Midbrain (tissue), 1 donor: ENCODE measurements around the gene GPC5.
A peak's percentile ranks its signal among the peaks of the same experiment; 100 is the strongest.
"Not testable (repeated sequence)": the region's sequence is repeated elsewhere in the genome, so short reads cannot be mapped to it uniquely, and the experiment has no call there.

Source experiments
- DNase-seq: peaks from one replicate; lab custom pipeline; 2025; lab: John Stamatoyannopoulos, UW

Gene GPC5

GRCh38 chr13:91657283-91657682, 258.9 kb downstream of the GPC5 start:
- DNase-seq, result no peak

- DNase-seq, result no peak
Measured at GRCh38 chr13:91659256-91660075, 261.0 kb downstream of the GPC5 start.

DNA sequence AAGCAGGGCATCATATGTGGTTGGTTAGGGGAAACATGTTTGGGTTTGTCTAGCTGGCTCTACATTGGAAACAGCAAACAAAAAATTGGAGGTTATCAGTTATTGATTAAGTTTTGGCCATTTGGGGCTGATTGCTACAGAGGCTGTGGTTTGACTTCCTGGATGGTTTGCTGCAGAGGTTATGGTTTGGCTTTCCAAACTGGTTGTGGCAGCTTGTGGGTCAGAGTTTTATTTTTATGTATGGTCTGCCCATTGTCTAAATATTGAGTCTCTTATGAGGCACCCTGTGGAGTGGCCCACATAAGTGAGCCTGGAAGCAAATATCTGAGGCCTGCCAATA, 261.6 kb downstream of the GPC5 start:
- DNase-seq, result no peak

- no peak for DNase-seq
Measured at GRCh38 chr13:91661692-91662490, 263.5 kb downstream of the GPC5 start.

GRCh38 chr13:91664039-91664438, 265.6 kb downstream of the GPC5 start:
- DNase-seq, result no peak

DNA sequence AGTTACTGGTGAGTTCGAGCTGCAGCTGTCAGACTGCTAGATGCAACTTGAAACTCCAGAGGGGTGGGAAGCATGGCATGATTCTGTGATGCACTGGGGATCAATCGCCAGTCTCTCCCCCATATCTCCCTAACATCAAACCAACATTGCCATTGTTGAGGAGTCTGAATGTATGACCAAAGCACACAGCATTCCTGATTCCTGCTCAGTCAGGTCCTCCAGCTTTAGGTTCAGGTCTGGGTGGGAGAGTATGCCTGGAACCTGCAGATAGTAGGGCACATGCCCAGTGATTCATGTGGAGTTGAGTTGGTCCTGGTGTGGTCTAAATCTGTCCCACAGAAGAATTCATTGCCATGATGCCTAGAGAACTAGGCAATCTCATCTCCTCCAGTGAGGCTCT, 269.1 kb downstream of the GPC5 start:
- no peak for DNase-seq

GRCh38 chr13:91668866-91669495, 270.6 kb downstream of the GPC5 start:
- DNase-seq, result peak; percentile 18

- not testable (repeated sequence) for DNase-seq
Measured at GRCh38 chr13:91674347-91674746, 275.9 kb downstream of the GPC5 start.

DNA sequence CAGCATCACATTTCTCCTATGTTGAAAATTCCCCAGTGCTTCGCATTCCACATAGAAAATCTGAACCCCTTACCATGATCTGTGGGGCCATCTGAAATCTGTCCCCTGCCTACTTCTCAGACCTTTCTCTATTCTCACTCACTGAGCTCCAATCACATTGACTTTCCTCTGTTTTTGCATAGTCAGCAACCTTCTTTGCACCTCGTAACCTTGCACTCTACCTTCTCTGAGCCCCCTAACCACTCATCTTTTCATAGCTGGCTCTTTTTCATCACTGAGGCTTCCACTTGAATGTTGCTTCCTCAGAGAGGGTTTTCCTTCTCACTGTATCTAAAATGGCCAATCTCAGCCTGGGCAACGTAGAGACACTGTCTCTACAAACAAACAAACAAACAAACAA, 286.3 kb downstream of the GPC5 start:
- DNase-seq, result no peak

DNA sequence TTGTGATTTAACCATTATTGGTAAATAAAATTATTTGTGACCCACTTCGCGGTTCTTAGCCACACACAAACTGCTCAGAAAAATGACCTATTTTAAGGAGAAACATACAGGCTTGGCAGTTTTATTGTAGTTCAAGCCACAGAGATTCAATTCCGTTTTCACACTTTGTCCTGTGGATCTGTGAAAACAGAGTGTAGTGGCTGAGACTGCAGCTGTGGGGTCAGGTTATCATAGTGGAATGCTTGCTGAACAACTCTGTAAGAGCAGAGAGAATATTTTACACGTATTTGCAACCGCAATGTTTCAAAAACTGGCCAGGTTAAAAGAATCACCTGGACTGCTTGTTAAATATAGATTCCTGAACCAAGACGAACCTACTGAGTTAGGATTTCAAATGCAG, 292.5 kb downstream of the GPC5 start:
- no peak for DNase-seq

DNA sequence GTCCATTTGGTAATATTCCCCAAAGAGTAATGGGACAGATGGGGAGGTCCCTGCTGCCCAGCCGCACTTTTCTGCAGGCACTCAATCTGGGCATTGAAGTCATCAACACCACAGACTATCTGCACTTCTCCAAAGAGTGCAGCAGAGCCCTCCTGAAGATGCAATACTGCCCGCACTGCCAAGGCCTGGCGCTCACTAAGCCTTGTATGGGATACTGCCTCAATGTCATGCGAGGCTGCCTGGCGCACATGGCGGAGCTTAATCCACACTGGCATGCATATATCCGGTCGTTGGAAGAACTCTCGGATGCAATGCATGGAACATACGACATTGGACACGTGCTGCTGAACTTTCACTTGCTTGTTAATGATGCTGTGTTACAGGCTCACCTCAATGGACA, 295.0 kb downstream of the GPC5 start:
- DNase-seq, result no peak

GRCh38 chr13:91698308-91698707, 299.9 kb downstream of the GPC5 start:
- DNase-seq, result no peak

GRCh38 chr13:91698767-91699166, 300.3 kb downstream of the GPC5 start:
- no peak for DNase-seq

DNA sequence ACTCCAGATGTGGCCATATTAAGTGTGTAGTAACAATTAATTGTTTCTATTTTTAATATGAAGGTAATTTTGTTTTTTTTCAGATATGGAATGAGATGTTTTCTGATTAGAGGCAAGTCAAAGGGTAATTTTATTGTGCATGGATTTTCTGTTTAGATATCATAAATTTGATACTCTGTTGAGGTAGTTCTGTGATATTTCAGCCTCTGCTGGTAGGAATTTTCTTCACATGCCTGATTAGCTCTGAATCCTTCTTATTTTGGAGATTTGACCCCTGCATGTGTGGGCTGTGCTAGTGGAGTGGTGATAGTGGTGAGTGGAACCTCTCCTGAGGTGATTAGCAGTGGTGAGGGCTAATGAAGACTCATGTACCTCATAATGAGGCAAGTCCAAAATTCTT, 301.4 kb downstream of the GPC5 start:
- DNase-seq, result no peak

DNA sequence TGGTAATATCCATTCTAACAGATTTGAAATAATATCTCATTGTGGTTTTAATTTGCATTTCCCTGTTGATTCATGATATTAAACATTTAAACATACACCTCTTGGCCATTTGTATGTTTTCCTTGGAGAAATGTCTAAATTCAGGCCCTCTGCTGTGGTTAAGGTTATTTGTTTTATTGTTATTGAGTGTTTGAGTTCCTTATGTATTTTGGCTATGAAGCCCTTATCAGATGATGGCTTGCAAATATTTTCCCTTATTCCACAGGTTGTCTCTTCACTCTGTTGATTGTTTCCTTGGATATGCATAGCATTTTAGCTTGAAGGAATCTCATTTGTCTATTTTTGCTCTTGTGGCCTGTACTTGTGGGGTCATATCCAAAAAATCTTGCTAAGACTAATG, 303.6 kb downstream of the GPC5 start:
- no peak for DNase-seq

GRCh38 chr13:91702411-91702810, 304.0 kb downstream of the GPC5 start:
- DNase-seq, result no peak

DNA sequence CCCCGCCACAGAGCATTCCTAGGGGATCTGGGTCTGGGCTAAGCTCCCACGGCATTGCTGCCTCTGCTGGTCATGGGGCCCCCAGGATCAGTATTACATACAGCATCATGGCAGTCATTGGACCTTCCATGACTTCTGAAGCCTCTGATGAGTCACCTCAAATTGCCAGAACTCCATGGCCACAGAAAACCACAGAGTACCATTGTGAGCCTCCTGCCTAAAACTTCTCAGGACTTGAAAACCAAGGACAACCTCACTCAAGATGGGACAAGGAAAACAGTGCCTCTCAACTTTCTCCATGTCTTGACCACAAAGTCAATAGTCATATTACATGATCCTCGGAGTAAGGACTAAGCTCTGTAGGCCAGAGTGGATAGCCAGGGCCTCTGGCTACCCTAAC, 306.0 kb downstream of the GPC5 start:
- no peak for DNase-seq

DNA sequence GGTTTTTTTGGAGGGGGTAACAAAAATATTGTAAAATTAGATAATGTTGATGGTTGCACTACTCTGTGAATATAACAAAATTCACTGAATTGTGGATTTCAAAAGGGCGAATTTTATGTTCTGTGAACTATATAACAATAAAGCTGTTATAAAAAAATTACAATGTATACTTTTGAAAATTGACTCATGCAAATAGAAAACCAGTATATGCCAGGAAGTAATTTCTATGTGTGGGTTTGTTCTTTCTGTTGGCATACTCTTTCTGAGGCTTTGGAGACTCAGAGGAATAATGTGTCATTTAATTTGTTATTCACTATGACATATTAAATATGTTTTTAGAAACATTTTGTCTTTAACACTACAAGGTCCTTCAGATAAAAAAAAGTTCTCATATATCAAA, 310.1 kb downstream of the GPC5 start:
- no peak for DNase-seq

DNA sequence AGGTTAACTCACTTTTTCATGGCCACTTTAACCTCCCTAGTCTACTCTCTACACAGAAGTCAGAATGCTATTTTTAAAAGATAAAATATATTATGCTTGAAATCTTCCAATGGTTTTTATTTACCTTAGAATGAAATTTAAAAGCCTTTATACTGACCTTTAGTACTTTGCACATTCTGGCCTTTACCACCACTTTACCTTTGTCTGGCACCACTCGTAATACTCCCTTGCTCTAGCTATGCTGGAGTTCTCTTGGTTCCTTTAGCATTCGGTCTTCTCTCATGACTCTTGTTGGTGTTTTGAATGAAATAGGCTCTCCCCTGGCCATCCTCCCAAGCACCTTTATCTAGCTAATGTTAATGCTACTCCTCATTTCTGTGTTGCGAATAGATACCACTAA, 310.8 kb downstream of the GPC5 start:
- no peak for DNase-seq

- no peak for DNase-seq
Measured at GRCh38 chr13:91710733-91711132, 312.3 kb downstream of the GPC5 start.

DNA sequence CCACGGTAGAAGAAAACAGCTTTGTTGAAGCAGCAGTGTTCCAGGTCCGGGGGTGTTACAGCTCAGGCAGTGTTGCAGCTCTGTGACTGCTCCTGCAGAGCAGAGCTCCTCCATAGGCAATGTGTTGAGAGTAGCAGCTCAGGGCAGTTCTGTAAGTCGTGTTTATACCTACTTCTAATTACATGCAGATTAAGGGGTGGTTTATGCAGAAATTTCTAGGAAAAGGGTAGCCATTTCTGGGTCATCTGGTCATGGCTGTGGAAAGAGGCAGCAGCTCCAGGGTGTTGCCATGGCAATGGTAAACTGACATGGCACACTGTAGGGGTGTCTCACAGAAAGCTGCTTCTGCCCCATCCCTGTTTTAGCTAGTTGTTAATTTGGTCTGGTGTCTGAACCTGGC, 316.4 kb downstream of the GPC5 start:
- DNase-seq, result no peak

- DNase-seq, result no peak
Measured at GRCh38 chr13:91716436-91717065, 318.1 kb downstream of the GPC5 start.

GRCh38 chr13:91719033-91719432, 320.6 kb downstream of the GPC5 start:
- no peak for DNase-seq
